GM12872 (cell line): ENCODE results near the gene LEO1.

Experiments
- TF ChIP-seq, protein P1 (sequence below): IDR thresholded peaks from 3 replicates; pipeline ENCODE4 v1.5.1; 2011; ENCODE audit warnings: low read depth, mild to moderate bottlenecking, low read length, moderate library complexity; ENCODE audit not compliant: insufficient read depth

LEO1 gene

DNA sequence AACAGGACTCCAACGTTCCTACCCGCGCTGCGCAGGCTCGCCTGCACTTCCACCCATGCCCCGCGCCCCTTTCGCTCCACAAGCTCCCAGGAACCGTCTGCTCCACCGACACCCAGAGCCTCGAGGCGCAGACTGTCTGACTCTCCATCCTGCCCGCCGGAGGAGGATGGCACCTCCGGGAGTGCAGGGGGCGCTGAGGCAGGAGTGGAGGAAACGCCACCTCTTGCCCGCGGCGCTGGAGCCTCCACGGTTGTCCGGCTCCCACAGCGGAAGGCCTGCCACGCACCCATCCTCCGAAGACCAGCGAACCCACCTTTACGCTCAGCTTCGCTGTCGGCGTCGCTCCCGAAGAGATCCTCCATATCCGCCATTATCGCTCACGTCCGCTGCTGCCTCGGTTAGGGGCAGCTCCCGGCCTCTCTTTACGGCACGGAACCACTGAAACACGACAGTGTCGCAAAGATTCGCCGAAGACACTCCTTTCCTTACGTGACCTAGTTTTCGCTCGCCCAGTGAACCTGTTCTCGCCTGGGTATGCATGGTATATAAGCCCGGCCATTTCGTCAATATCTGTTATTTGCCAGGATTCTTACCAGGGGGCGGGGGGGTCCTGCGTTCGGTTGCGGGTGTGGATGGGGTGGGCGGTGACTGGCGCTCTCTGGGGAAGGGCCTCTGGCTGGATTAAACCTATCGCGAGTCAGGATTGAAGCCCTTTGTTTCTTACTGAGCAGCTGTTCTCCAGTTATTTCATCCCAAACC is at the start of gene LEO1:
Gene LEO1 (minus strand): TSS at position 404 of the 759 bp plus-strand sequence. CDS start 33 bp downstream, at position 371.
- TF ChIP-seq, protein P1, sequence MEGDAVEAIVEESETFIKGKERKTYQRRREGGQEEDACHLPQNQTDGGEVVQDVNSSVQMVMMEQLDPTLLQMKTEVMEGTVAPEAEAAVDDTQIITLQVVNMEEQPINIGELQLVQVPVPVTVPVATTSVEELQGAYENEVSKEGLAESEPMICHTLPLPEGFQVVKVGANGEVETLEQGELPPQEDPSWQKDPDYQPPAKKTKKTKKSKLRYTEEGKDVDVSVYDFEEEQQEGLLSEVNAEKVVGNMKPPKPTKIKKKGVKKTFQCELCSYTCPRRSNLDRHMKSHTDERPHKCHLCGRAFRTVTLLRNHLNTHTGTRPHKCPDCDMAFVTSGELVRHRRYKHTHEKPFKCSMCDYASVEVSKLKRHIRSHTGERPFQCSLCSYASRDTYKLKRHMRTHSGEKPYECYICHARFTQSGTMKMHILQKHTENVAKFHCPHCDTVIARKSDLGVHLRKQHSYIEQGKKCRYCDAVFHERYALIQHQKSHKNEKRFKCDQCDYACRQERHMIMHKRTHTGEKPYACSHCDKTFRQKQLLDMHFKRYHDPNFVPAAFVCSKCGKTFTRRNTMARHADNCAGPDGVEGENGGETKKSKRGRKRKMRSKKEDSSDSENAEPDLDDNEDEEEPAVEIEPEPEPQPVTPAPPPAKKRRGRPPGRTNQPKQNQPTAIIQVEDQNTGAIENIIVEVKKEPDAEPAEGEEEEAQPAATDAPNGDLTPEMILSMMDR: peak; percentile 49

DNA sequence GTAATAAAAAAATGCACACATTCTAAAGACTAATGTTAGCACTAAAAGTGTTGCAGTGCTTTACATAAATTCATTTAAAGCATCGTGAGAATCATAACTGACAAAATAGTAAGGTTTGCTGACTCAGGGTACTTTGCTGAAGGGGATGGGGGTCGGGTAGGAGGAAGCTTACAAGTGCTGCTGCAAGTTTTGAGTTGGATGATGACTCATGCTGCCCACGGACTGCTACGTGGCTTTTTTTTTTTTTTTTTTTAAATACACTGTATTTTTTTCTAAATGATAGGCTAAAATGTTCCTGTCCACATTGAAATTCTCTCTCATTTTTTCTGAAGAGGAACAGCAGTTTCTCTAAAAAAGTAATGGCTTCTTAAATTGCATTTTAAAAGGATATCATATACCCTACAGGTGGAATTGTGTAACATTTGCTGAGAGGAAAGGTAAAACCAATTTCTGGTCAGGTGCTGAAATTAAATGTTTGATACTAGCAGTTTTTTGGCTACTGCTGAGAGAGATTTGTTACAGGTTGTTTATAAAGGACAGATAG is 49.6 kb upstream of the LEO1 start:
- TF ChIP-seq, protein P1: no peak

DNA sequence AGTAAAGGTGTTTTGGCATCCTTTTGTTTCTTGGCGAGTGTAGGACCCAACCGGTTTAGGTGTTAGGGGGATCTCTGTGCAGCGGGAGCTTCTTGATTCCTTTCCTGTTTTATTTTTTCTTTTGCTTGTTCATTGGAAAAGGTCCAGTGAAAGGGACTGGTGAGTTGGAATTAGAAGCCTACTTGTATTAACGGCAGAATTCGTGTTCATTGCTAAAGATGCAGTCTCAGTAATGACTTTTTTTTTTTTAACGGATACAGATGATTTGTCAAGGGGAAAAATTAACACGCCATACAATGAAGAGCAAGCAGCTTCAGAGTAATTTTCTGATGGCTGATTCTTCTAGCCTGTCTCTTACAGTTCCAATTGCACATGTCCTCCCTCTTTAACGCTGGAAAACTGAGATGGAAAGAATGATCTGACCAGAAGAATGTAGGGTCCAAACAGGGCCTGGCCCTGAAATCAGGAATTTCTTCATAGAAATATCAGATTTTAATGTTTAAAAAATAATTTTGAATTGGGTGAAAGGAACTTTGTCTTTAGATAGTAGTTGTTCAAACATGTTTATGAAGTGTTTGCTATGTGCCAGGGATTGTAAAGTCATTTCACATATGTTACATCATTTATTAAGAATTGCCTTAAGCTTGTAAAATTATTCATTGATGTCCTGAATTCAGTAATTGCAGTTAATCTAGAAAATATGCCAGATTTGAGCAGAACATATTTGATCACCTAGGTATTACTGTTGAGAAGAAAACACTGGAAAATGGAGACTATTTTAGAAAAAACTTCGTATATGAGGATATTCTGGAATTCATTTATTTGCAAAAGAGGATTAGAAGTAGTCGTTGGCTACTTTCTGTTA is 48.9 kb upstream of the LEO1 start:
- TF ChIP-seq, protein P1: no peak

DNA sequence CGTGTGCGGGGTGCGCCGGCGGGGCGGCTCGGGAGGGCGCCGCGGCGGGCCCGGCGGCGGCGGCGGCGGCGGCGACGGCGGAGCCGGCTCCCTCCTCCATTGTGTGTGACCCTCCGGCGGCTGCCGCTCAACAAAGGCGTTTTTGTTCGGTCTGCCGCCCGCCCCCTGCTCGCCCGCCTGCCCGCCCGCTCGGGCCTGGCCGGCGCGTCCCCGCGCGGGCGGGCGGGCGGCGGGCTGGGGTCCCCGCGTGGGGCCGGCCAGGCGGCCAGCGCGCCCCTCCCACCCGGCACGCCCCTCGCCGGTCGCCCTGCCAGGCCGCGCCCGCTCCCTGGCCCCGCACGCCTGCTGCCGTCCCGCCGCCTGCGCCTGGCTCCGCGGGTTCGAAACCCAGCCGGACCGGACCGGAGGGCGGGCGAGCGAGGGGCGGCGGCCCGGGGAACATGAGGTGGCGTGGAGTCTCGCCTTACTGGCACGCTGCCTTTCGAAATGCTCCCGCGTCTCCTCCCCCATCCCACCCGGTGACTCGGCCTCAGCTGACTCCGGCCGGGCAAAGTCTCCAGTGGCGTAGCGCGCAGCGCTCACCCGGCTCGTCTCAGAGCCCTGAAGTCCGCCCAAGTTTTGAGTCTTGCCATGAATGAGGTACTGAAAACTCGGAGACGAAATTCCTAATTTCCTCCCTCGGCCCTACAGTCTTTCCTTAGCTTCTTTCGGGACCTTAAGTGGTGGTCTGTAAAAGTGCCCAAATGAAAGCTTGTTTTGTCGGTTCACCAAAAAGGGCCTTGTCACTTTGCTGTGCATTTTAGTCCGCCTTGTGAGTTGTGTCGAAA is 48.0 kb upstream of the LEO1 start:
- TF ChIP-seq, protein P1: no peak

DNA sequence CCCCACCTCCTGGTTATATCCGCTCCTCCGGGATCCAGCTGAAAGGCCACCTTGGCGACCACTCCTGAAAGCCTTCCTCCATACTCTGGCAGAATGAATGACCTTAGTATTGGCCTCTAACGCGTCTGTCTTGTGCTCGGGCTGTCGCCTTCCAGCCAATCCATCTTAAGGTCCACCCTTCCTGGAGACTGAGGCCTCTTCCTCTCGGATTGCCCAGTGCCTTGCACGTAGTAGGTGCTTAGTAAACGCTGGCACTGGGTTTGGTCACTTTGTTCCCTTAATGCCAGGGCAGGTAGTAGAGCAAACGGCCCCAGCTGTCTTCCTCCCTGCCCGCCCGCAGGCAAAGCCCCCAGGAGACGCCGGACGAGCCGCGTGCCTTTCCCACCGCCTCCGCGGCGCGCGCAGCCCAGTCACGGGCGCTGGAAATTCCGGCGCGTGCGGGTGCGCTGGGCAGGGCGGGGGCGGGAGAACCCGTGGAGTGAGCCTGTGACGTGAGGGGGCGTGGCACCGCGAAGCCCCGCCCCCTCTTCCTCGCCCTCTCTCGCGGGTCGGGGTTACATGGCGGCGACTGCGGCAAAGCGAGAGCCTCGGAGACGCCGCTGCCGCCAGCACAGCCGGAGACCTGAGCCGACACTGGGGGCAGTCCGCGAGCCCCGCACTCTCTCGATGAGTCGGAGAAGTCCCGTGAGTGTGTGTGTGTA is 47.3 kb upstream of the LEO1 start, which contains the start of gene MAPK6:
Gene MAPK6 (plus strand): TSS at position 527 of the 701 bp plus-strand sequence. CDS start 27,242 bp downstream, outside the sequence.
- TF ChIP-seq, protein P1: no peak

DNA sequence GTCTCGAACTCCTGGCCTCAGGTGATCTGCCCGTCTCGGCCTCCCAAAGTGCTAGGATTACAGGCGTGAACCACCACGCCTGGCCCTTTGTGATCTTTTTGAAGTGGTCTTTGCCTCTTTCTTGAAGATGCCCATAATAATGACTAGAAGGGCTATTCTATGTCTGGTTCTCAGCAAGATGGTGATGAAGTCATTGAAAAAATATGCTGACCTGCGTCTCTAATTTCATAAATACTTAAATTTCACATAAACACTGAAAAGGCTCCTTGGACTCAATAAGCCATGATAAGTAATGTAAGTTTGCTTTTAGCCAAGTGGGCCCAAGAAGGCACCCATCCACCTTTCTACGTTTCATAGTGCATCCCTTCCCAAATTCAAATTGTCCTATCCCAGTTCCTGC is 46.7 kb upstream of the LEO1 start:
- TF ChIP-seq, protein P1: no peak
